Amniotic stem cell (primary cell): Measurements from ENCODE around the gene ATP10A.
"Not testable (repeated sequence)": the region's sequence is repeated elsewhere in the genome, so short reads cannot be mapped to it uniquely, and the experiment has no call there.

Experiments
- DNase-seq: peaks from one replicate; lab custom pipeline; 2025; lab: John Stamatoyannopoulos, UW

Gene ATP10A

DNA sequence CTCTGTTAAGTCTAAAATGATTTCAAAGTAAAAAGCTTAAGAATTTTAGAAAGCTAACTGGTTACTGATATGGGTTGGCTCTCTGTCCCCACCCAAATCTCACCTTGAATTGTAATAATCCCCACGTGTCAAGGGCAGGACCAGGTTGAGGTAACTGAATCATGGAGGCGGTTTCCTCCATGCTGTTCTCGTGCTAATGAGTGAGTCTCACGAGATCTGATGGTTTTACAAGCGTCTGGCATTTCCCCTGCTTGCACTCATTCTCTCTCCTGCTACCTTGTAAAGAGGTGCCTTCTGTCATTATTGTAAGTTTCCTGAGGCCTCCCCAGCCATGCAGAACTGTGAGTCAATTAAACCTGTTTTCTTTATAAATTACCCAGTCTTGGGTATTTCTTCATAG, 7.1 kb downstream of the ATP10A start:
- not testable (repeated sequence) for DNase-seq

DNA sequence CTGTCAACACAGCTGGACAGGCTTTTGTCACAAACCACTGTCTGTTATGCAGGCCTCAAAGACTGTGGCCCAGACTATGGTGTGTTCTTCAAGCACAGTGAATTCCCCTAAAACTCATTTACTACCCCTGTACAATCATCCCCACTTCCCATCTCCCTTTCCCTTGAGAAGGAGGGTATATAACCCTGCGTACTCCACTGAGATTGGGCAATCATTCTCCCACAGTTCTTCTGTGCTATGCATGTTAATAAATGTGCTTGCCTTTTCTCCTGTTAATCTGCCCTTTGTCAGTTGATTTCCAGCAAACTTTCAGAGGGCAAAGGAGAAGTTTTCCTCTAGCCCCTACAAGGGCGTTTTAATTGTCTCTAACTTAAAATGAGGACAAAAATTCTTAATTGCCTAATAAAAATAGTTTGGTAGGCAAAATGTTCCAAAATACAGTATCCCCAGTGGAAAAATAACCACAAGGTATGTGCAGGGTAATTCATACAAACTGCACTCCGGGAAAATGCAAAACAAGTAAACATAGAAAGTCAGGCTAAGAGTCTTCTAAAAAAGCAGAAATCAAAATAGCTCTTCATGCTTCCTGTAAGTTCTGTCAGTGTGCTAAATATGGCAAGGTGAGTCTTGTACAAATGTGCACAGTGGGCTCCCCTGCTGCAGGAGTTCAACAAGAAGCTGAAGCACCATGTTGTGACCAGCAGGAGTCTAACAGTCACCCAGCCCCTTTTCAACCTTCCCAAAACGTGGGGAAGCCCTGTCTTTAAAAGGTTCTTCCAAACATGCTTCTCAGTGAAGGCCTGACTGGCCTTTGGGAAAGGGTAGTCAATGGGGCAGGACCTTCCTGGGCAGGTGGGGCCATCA, 10.2 kb downstream of the ATP10A start:
- no peak for DNase-seq

DNA sequence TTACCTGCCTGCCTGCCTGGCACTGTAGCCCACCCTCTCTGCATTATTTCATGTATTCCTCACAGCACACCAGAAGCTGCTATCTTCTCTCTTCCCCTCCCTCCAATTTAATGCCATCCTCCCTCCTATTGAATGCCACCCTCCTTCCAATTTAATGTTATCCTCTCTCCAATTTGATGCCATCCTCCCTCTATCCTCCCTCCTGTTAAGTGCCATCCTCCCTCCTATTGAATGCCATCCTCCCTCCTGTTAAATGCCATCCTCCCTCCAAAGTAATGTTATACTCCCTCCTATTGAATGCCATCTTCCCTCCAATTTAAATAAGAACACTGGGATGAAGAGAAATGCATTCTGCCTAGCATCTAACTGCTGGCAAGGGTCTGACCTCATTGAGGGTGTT, 11.1 kb downstream of the ATP10A start:
- no peak for DNase-seq

DNA sequence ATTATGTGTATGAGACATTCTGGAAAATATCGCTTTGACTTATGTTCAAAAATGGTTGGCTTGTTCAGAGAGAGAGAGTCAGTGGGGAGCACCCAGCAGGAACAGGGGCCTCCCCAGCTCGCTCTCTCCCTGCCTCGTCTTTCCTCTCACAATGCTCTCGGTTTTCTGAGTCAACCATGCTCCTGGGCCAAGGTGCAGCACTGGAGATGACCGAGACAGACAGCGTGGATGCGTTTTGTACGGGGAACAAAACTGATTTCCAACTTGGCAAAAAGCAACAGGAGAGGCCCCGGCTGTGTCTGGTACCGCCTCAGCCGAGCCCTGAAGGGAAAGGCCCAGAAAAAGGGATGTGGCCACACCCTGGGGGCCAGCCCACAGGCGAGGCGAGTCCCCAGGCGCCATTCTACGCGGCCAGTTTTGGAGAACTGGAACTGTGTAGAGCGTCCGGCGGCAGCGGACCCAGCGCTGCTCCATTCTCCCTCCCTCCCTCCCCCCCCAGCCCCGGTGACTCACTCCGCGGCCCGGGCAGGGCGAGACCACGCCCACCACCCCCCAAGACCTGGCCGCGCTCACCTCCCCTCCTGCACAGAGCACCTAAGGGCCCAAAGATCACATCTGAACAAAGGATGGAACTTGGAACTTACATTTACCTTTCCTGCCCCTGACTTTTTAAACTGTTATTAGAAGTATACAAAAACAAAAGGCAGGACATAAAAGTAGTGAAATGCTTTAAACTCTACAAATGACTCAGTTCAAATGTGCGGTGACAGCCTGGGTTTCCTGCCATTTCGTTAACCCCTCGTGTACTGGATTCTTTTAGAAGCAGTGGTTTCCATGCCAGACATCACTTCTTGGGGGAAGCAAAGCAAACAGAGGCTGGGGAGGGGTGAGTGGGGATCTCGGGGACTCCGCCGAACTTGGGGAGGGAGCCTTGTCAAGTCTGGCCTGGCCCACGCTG, 12.7 kb downstream of the ATP10A start:
- peak; percentile 41 for DNase-seq

DNA sequence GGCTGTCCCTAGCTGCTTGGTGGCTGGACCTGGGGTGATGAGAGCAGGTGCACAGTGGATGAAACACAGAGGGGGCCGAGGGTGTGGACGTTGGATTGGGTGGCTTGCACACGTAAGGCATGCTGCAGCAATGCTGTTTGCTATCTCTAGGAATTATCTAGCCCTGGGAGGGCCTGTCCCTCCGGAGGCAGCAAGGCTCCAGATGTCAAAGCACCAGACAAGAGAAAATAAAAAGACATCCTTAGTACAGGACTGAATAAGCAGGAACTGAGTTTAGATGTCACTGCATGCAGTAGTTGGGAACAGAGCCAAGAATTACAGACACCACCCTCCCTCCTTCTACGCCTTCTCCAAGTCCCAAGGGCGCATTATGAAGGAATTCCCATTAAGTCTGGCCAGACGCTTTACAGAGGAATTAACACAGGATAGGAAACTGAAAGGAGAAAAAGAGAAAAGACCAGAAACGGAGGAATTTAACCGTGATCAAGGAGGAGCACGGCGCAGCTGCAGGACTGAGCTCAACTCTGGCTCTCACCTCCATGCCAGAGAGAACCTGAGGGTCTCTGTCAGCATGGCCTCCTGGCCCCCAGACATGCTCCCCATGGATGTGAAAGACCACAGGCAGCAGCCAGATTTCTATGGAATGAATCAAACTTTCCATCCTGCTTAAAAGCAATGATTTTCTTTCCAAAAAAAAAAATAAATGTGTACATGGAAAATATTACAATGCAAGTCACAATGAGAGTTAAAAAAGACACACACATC, 13.8 kb downstream of the ATP10A start:
- DNase-seq: peak; percentile 35

DNA sequence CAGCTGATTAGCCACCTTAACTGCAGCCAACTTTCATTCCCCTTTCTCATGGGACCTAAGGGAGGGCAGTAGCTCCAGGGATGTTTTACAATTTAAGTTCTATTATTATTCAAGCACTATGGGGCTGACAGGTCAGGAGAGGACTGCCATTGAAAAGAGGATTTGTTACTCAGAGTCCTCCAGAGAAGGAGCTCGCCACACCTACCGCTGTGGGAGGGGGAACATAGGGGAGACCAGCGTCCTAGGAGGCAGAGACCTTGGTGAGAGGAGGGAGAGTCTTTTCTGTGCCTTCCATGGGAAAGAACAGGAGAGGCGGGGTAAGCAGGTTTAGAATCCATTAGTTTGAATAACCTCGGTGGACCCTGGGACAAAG, 14.4 kb downstream of the ATP10A start:
- DNase-seq: no peak

DNA sequence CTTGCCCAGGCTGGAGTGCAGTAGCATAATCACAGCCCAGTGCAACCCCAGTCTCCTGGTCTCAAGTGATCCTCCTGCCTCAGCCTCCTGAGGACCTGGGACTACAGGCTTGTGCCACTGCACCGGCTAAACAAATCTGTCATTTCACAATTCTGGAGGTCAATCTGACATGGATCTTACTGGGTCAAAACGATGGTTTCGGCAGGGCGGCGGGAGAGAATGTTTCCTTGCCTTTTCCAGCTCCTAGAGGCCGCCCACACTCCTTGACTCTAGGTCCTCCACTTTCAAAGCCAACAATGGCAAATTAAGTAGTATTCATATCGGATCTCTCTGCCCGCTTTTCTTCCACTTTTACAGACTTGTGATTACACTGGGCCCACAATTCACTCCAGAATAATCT, 14.8 kb downstream of the ATP10A start:
- no peak for DNase-seq

DNA sequence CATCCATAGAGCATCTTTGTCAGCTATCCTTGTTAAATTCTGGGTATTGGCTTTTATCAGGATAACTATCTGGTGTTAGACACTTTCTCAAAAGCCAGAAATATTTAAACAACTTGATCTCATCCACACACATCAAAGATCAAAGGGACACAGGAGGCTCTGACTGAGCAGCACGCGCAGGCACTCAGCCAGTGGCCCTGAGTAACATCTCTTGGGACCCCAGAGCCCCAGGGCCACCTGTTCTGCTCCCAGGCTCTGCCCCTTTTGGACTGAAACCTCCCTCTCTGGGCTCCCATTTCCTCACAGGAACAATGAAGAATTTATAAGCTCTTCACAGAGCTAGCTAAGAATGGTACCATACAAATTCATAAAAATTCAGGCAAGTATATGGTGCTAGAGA, 16.1 kb downstream of the ATP10A start:
- DNase-seq: no peak

DNA sequence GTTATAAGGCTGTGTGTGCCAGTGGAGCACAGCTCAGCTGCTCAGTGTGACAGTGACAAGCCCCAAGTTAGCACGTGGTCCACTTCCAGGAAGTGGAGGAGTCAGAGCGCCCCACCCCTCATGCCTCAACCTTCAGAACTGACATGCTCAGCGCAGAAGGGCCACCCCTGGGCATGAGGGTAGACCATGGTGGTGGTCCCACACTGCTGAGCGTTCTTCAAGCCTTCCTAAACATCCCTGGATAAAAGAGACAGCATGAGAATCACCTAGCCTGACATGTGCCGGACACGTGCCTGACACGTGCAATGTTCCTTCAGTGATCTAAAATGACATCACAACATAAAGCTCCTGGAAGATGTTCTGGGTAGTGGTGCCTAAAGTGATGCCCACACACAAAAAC, 16.8 kb downstream of the ATP10A start:
- no peak for DNase-seq

DNA sequence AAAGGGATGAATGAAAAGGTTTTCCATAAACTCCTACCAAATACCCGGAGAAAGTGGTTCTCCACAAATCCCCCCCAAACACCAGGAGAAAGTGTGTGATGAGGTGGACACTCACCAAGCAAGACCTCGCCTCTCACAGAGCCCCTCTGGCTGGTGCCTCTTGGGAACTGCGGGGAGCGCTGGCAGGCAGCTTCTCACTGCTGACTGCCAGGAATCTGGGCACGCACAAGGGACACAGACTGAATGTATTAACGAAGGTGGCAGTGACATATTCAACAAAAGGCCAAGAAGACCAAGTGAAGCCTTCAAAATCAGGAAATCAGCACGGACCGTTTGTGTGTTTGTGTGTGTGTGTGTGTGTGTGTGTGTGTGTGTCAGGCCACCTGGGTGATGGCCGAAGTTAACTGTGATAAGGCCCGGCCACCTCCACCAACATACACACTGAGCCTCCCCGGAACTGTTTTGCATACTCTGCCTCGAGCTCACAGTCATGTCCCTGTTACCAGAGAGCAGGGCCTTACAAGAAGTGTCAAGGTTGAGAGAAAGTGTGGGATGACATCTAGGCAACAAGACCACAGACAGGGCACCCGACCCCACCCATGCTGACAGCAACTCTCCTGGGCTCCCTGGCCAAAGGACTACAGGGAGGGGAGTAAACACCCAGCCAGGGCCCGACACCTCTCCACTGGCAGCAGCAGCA, 18.0 kb downstream of the ATP10A start:
- no peak for DNase-seq

DNA sequence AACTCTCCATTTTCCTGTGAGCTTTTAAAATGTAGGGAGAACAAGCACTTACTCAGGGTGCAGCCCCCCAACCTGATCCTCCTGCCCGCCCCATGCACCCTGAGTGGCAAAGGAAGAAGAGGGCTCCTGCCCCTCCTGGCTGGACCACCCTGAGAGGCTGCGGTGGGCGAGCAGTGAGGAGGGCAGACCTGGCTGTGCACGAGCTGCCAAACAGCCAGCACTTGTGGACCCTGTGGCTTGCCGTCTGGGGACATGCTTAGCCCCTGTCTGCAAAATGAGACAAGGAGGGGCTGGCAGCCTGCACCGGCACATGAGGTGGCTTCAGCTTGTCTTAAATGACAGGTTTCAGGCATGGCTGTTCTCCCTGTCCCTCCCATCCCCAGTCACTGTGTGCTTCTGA, 18.6 kb downstream of the ATP10A start:
- no peak for DNase-seq

DNA sequence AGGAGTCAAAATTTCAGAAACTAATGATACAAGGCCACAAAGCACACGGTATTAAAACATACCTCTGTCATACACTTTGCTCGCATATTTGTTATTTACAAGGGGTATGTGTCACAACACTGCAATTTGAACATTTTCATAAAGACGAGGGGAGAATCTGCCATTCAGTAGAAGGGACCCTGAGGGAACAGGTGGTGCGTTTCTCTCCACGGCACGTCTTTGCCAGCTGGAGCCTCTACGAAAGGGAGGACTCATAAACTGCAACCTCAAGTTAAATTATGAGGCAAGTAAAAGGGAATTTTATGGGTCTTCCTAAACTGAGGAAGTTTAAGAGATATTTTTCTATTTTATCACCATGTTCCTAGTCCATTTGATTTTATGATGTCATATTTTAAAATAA, 19.1 kb downstream of the ATP10A start:
- no peak for DNase-seq

DNA sequence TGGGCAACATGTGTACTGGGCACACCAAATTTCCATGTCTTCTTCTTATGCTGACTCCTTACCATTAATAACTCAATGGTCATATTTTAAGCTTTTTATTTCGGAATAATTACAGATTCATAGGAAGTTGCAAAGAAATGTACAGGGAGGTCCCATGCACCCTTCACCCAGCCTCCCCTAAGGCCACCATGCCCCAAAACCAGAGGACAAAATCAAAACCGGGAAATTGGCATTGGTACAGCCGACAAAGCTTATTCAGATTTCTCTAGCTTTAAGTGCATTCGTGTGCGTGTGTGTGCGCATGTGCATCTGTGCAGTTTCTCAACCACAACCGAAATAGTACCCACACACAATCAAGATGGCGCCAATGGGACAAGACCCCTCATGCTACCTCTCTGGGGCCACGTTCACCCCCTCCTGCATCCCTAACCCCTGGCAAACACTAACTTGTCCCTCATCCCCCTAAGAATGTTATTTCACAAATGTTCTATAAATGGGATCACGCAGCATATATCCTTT, 23.4 kb downstream of the ATP10A start:
- DNase-seq: no peak

DNA sequence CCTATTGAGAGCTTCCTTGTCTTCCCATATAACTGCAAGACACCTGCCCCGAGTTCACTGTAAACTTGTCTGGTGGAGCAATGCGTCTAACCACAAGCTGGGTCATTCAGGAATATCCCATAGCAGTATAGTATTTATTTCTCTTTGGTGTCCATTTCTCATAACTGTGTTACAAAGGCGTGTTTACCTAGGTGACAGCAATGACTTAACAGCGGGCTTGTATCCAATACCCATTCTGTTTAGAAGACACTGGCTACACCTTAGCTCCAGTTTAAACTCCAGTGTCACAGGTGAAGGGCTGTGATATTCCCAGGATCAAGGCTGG, 24.3 kb downstream of the ATP10A start:
- DNase-seq: no peak

DNA sequence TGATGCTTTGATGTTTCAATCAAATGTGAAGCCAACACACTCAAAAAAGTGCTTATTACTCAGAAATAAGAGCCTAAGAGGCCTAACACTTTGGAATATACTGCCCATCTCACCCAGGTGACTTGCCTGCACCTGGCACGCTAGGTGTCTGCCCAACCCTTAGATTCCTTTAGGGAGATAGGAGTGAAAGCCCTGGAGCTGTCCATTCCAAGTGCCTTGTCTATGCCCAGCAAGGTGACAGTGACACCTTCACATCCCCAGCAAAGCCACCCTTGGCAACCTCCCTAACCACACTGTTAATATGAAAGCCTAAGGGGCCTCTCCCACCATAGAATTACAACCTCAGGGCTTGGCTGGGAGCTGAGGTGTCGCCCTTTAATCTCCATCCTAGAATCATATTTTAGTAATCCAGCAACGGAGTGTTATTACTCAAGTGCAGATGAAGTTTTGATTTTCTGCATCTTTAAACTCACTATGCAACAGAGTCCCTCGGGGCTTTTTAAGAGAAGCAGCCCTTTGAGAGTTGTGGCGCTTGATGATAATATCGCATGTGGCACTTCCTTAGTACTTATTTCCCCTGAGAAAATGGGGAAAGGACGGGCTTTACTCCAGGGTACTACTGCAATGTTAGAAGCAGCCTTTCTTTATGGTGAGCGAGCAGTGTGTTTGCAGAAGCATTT, 24.8 kb downstream of the ATP10A start:
- DNase-seq: no peak

DNA sequence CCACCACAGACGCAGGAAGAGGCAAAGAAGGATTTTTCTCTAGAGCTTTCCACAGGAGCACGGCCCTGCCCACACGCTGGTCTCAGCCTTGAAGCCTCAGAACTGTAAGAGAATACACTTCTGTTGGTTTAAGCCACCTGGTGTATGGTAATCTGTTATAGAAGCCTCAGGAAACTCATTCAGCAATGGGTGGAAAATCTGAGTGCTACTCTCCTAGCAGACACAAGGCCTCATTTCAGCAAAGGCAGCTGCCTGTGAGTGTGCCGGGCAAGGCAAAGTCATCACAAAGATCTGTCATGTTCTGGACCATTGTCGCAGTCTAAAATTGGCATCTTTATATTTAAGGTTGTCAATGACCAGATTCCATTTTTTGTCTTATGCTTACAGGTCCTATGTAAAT, 31.0 kb downstream of the ATP10A start:
- DNase-seq: peak; percentile 4

DNA sequence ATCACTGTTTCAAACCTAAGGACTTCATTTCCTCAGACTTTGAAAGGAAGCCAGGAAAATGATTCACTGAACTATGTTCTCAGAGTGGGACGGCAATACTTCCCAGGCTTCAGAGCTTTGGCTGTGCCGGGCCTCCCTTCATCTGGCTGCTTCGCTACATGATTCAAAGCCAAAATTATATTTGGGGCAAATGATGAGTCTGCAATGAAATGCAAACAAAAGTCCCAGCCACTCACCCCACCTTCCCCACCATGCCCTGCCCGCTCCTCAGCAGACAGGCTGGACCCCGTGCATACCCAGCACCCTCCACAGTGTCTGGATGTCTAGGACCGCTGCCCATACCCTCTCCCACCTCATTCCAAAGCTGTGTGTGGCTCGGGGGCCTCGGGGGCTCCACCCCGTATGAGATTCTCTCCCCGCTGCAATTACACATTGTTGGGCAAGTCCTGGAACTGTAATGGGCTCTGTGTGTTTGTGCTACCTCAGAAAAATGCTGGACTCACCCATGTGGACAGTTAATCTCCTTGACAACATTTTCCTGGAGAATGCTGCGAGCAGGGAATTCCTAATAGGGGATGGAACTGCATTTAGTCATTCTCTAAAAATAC, 32.2 kb downstream of the ATP10A start:
- DNase-seq: peak; percentile 95

DNA sequence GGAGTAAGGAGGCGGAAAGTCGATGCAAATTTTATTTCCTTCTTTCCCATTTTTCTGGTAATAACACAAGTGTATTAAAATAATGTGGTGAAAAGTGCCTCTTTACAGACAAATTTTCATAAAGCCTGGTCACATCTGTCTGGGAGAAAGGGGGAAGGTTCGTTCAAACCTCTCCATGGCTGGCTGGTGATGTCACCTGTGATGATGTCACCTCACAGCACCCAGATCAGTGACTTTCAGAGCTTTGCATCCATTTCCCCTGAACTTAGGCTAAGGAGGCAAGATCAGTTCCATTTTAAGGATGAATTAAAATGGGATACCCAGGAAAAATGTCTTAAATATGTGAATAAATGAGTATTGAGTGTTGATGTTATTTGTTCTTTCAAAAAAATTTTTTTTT, 34.1 kb downstream of the ATP10A start:
- no peak for DNase-seq

DNA sequence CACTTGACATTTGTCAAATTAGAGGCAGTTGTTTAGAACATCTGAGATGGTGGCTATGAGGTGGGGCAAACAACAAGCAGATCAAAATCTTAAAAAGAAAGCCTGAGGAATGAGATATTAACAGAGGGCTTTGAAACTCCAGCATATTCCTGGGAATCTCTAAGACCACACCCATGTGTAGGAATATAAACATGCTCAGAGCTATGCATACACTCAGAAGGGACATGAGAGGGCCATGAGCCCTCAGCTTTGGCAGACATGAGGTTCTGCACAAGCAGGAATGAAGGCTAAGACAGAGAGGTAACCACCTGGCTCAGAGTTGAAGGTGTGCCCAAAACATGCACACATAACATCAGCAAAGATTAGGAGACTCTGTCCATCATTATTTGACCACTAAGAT, 37.9 kb downstream of the ATP10A start:
- DNase-seq: no peak

DNA sequence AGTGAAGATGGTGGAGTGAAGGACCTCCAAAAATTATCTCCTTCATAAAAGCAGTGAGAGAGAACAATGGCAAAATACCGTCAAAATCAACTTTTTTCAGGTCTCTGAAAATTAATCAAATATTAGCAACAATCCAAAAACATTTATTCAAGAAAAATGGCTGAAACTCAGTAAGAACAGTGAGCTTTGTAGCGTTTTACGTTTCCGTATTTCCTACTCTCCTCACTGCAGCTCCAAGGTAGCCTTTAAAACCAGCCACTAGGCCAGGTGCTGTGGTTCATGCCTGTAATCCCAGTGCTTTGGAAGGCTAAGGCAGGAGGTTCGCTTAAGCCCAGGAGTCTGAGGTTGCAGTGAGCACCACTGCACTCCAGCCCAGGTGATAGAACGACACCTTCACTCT, 38.5 kb downstream of the ATP10A start:
- DNase-seq: no peak

DNA sequence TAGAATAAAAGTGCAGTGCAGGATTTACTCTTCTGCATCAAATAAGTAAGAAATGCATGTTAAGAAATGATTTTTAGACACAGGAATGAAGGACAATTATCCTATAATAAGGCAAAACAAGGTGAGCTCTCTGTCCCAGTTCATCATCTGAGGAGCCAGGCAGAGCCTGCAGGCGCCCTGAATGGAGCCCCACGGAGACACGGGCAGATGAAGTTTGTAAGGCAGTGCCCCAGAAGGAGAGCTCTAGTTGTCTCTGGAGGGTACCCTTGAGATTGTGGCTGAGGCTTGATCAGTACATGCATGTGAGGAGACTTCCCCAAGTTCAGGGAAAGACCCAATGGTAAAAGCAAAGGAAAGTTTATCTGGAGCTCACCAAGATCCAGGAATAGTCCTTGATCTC, 50.3 kb downstream of the ATP10A start:
- DNase-seq: no peak
